IMR-90 (cell line): ENCODE data around the gene USP16. TPM values are rescaled to one million over a fixed set of nuclear protein-coding genes. Genes with fewer than 3 reads are reported as not detected.

ENCODE experiments used
- ATAC-seq: fragments of 200-7000 bp; cut with Tn5 transposase; 2 replicates; pipeline ENCODE4 v1.9.1; 2020; ENCODE audit warnings: low read depth, mild to moderate bottlenecking, moderate library complexity
- BruUV-seq: library from RNA; stranded (reverse); fragments of 400-500 nt; replicated peaks from 2 replicates; lab custom pipeline; 2021; lab: Mats Ljungman, UMichigan
- CTCF ChIA-PET: fragments of 300-600 bp; formaldehyde crosslinking; extraction: SDS; loops from one replicate; lab custom pipeline; 2021; ENCODE audit warnings: antibody characterized with exemption; lab: Yijun Ruan, JAX
- POLR2A ChIA-PET: fragments of 300-600 bp; sonication (Branson Sonifier 250); formaldehyde crosslinking; loops from one replicate; lab custom pipeline; 2022; ENCODE audit warnings: antibody characterized with exemption; ENCODE audit not compliant: unreplicated experiment; lab: Charles Lee
- DNase-seq: peaks from one replicate; pipeline ENCODE4 v3.0.0; 2013
- H2AFZ ChIP-seq: replicated peaks from 2 replicates; pipeline ENCODE3; 2013; ENCODE audit warnings: low read length, mild to moderate bottlenecking; ENCODE audit not compliant: poor library complexity
- H2AK5ac ChIP-seq: 2 replicates; pipeline ENCODE4 v1.6.1; 2013; ENCODE audit warnings: low read depth, low read length, inconsistent platforms
- H2AK9ac ChIP-seq: replicated peaks from 2 replicates; pipeline ENCODE3; 2013; ENCODE audit warnings: mild to moderate bottlenecking, low read depth, low read length, moderate library complexity; ENCODE audit not compliant: poor library complexity
- H2BK120ac ChIP-seq: 2 replicates; pipeline ENCODE4 v1.6.1; 2013; ENCODE audit warnings: low read depth, low read length, inconsistent platforms
- H2BK15ac ChIP-seq: 3 replicates; pipeline ENCODE4 v1.6.1; 2013; ENCODE audit warnings: low read depth, low read length, inconsistent platforms
- H2BK20ac ChIP-seq: 2 replicates; pipeline ENCODE4 v1.6.1; 2013; ENCODE audit warnings: low read depth, mild to moderate bottlenecking, inconsistent platforms, low read length, moderate library complexity
- H2BK5ac ChIP-seq: 2 replicates; pipeline ENCODE4 v1.6.1; 2013; ENCODE audit warnings: mild to moderate bottlenecking, low read depth, low read length, inconsistent platforms; ENCODE audit not compliant: poor library complexity, severe bottlenecking
- H3K14ac ChIP-seq: replicated peaks from 2 replicates; pipeline ENCODE4 v1.6.1; 2013; ENCODE audit warnings: low read depth, low read length, inconsistent platforms
- H3K18ac ChIP-seq: 2 replicates; pipeline ENCODE4 v1.6.1; 2013; ENCODE audit warnings: low read depth, low read length, control low read depth
- H3K23ac ChIP-seq: 2 replicates; pipeline ENCODE4 v1.6.1; 2013; ENCODE audit warnings: low read depth, low read length, inconsistent platforms
- H3K27ac ChIP-seq: 2 replicates; pipeline ENCODE4 v1.5.1; 2013; ENCODE audit warnings: mild to moderate bottlenecking, control low read depth, low read length; ENCODE audit not compliant: insufficient read depth
- H3K27me3 ChIP-seq: 2 replicates; pipeline ENCODE4 v1.6.1; 2013; ENCODE audit warnings: low read length; ENCODE audit not compliant: control insufficient read depth, insufficient read depth
- H3K36me3 ChIP-seq: 2 replicates; pipeline ENCODE4 v1.6.1; 2013; ENCODE audit warnings: low read length, mixed read lengths; ENCODE audit not compliant: control insufficient read depth, insufficient read depth
- H3K4ac ChIP-seq: 2 replicates; pipeline ENCODE4 v1.6.1; 2013; ENCODE audit warnings: low read depth, low read length, inconsistent platforms
- H3K4me1 ChIP-seq: 2 replicates; pipeline ENCODE4 v1.6.1; 2013; ENCODE audit warnings: low read length, mixed read lengths; ENCODE audit not compliant: control insufficient read depth, insufficient read depth
- H3K4me2 ChIP-seq: 2 replicates; pipeline ENCODE4 v1.6.1; 2013; ENCODE audit warnings: low read depth, mild to moderate bottlenecking, control low read depth, low read length, moderate library complexity
- H3K4me3 ChIP-seq: 2 replicates; pipeline ENCODE4 v1.5.1; 2013; ENCODE audit warnings: low read depth, mild to moderate bottlenecking, control low read depth, low read length, moderate library complexity; ENCODE audit not compliant: insufficient read depth
- H3K56ac ChIP-seq: 2 replicates; pipeline ENCODE4 v1.6.1; 2013; ENCODE audit warnings: low read length, inconsistent platforms; ENCODE audit not compliant: insufficient read depth; ENCODE audit errors: extremely low read depth
- H3K79me1 ChIP-seq, 2 experiments: 2 replicates each; pipeline ENCODE4 v1.6.1; 2013; ENCODE audit warnings: low read length in 2 of 2, inconsistent platforms in 1 of 2, low read depth in 1 of 2
- H3K9ac ChIP-seq: 2 replicates; pipeline ENCODE4 v1.6.1; 2013; ENCODE audit warnings: low read depth, low read length, control low read depth
- H3K9me1 ChIP-seq: 2 replicates; pipeline ENCODE4 v1.6.1; 2013; ENCODE audit warnings: low read length, inconsistent platforms; ENCODE audit not compliant: insufficient read depth
- H3K9me3 ChIP-seq: 2 replicates; pipeline ENCODE4 v1.6.1; 2013; ENCODE audit warnings: low read length; ENCODE audit not compliant: control insufficient read depth, insufficient read depth
- H4K20me1 ChIP-seq: 2 replicates; pipeline ENCODE4 v1.6.1; 2013; ENCODE audit warnings: low read length, inconsistent platforms; ENCODE audit not compliant: insufficient read depth
- H4K5ac ChIP-seq: 2 replicates; pipeline ENCODE4 v1.6.1; 2013; ENCODE audit warnings: mild to moderate bottlenecking, low read depth, low read length, control low read depth
- H4K8ac ChIP-seq, 2 experiments: 2 replicates each; pipeline ENCODE4 v1.6.1; 2013; ENCODE audit warnings: low read depth in 2 of 2, low read length in 2 of 2, control low read depth in 1 of 2, inconsistent platforms in 1 of 2
- H4K91ac ChIP-seq: 2 replicates; pipeline ENCODE4 v1.6.1; 2013; ENCODE audit warnings: low read depth, low read length, inconsistent platforms; ENCODE audit not compliant: insufficient read depth
- BHLHE40 ChIP-seq: fragments of 150-350 bp; IDR thresholded peaks from 2 replicates; pipeline ENCODE4 v1.6.1; 2016; ENCODE audit warnings: mild to moderate bottlenecking, low read depth, low read length
- CEBPB ChIP-seq: IDR thresholded peaks from 2 replicates; pipeline ENCODE4 v1.6.1; 2012; ENCODE audit warnings: low read depth, low read length, improper control_type of control experiment
- MXI1 ChIP-seq: IDR thresholded peaks from 2 replicates; pipeline ENCODE4 v1.6.1; 2012; ENCODE audit warnings: low read depth, mild to moderate bottlenecking, low read length, moderate library complexity, borderline replicate concordance
- POLR2A ChIP-seq: IDR thresholded peaks from 2 replicates; pipeline ENCODE4 v1.6.1; 2012; ENCODE audit warnings: mild to moderate bottlenecking, low read depth, low read length
- RCOR1 ChIP-seq: IDR thresholded peaks from 2 replicates; pipeline ENCODE4 v1.6.1; 2012; ENCODE audit warnings: mild to moderate bottlenecking, low read length, improper control_type of control experiment; ENCODE audit not compliant: insufficient replicate concordance
- RFX5 ChIP-seq: IDR thresholded peaks from 2 replicates; pipeline ENCODE4 v1.8.0; 2012; ENCODE audit warnings: low read depth, mild to moderate bottlenecking, low read length, moderate library complexity
- SMC3 ChIP-seq: fragments of 150-350 bp; IDR thresholded peaks from 2 replicates; pipeline ENCODE4 v1.6.1; 2016; ENCODE audit warnings: low read depth, mild to moderate bottlenecking, antibody characterized with exemption, low read length, moderate library complexity
- USF2 ChIP-seq: fragments of 150-350 bp; IDR thresholded peaks from 2 replicates; pipeline ENCODE4 v1.6.1; 2017; ENCODE audit warnings: mild to moderate bottlenecking, antibody characterized with exemption, low read length, low read depth
- WGBS, 2 experiments: methylation state at CpG; one replicate each; pipeline versions ENCODE4 v1.1.5 to v1.1.7; 2013; ENCODE audit warnings: missing lambda C conversion rate in 2 of 2; ENCODE audit not compliant: insufficient read length in 1 of 2; ENCODE audit errors: extremely low coverage in 2 of 2; 5-methylcytosine and 5-hydroxymethylcytosine counted together
- dilution Hi-C: fragments of 300-500 bp; cut with HindIII; formaldehyde crosslinking; loops from one replicate; pipeline ENCODE4 v1.14.3; 2018; ENCODE audit warnings: low sequenced_read_pairs; ENCODE audit not compliant: unreplicated experiment
- in situ Hi-C: fragments of 300-500 bp; cut with MboI; formaldehyde crosslinking; loops from 3 replicates; pipeline ENCODE4 v1.14.3; 2019; ENCODE audit warnings: low sequenced_read_pairs, inconsistent platforms, mixed read lengths
- intact Hi-C: fragments of 100-400 bp; cut with micrococcal nuclease; formaldehyde crosslinking; loops from 2 replicates; pipeline ENCODE4 v1.10.0; 2022
- polyA plus RNA-seq, 3 experiments: library from polyadenylated mRNA; depleted of rRNA; stranded (reverse); fragments of >200 nt; gene quantifications; 2 replicates each; pipeline ENCODE4 v1.2.3, GENCODE V29; 2012; ENCODE audit warnings: low replicate concordance in 1 of 3
- total RNA-seq: library from RNA; depleted of rRNA; stranded (reverse); fragments of >200 nt; gene quantifications from 2 replicates; pipeline ENCODE4 v1.2.3, GENCODE V29; 2012

The USP16 gene
- total and polyA plus RNA-seq, 2 of the 4 experiments (the other 2 are of a cell fraction): 15.5 to 28.7 TPM

DNA sequence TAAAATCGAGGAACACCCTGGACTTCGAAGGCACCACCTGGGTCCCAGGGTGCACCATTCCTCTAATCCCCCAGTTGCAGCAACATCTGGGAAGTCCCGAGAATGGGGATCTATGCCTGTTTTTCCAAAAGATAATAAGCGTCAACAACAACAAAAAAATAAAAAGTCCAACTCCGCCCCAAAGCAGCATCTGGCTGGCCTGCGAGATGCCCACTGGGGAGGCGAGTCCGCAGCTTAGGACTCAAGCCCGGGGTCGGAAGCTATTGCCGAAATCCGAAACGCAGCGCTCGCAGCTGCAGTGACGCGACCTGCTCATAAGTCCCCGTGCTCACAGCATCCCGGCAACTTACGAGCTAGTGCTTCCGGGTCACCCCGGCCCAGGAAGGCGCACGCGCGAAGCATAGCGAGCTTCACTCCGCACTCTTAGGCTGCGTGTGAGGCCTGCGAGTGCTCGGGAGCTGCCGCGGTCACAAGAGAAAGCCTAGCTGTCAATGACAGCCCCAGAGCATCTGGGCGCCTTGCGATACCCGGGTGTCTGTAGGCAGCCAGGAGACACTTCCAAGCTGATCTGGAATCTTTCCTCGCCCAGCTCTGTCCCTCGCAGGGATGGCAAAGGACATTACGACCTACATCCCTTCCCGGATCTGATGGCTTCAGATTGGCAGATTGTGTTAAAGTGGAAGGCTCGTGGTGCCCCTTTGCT lies 21.9 kb upstream of the USP16 start:
- Histone ChIP-seq H2BK20ac (no peak overlapping the region), H3K18ac (peak overlapping the region; percentile 62), H3K4ac (peak overlapping the region; percentile 93), H2AFZ (peak overlapping the region; percentile 98), H3K9ac (peak overlapping the region; percentile 91), H3K27ac (peak overlapping the region; percentile 90), H3K14ac (peak overlapping the region; percentile 94), H3K36me3 (peaks cover 9% of the 10 kb centered on the region), H2BK15ac (no peak overlapping the region), H4K8ac (peak overlapping the region; percentile 89 to 99), H3K9me3 (no peaks in the 10 kb centered on the region), H4K20me1 (no peaks in the 10 kb centered on the region), H3K4me1 (peaks cover 3% of the 10 kb centered on the region; the same call in 1 of the 2 replicates), H2BK5ac (peak overlapping the region; percentile 92), H2BK120ac (peak overlapping the region; percentile 31; the same call in 1 of the 2 replicates), H4K91ac (peak overlapping the region; percentile 79), H3K56ac (peak overlapping the region; percentile 88), H3K4me3 (peak overlapping the region; percentile 53), H2AK9ac (peak overlapping the region; percentile 97), H3K4me2 (peak overlapping the region; percentile 90), H3K79me1 (peaks cover 0 to 15% of the 10 kb centered on the region in 2 experiments; a peak in 2 of 4 replicates), H2AK5ac (peak overlapping the region; percentile 38), H3K9me1 (no peaks in the 10 kb centered on the region), H3K23ac (peak overlapping the region; percentile 96), H4K5ac (peak overlapping the region; percentile 96), H3K27me3 (no peaks in the 10 kb centered on the region)
- ATAC-seq: peak; percentile 99
- in situ Hi-C loops (no loop called here), intact Hi-C loops (no loop called here), dilution Hi-C loops (no loop called here)
- 1% methylated on average over 28 of the region's 41 CpGs; no CpG with 5 or more reads in 1 of the 2 experiments for WGBS, 2 experiments
- DNase-seq: peak; percentile 97
- POLR2A ChIA-PET: interaction anchor here (0.8 to 1.0 kb wide), 2 partner anchors 10 to 22 kb away, joined by 5 to 7 read pairs; partner anchors contain the start of genes LTN1 and USP16
- CTCF ChIA-PET: interaction anchor here (1.1 kb wide), 1 partner anchor 21 kb away, joined by 3 read pairs; the partner anchor contains the start of gene USP16
- no TSS peak for BruUV-seq
- 0 out of 2 replicates have a peak, but pooled peaks have one; percentile 6 for TF ChIP-seq SMC3
- no peak for TF ChIP-seq RCOR1
- peak; percentile 79; the same call in 1 of the 2 replicates for TF ChIP-seq MXI1
- peak; percentile 47; the same call in 1 of the 2 replicates for TF ChIP-seq USF2
- TF ChIP-seq POLR2A: peak; percentile 91
- TF ChIP-seq BHLHE40: peak; percentile 62
- TF ChIP-seq CEBPB: peak; percentile 60
- no peak for TF ChIP-seq RFX5
